K562 (cell line): ENCODE results near the gene PIK3AP1. TPM values are rescaled to one million over a fixed set of nuclear protein-coding genes. Genes with fewer than 3 reads are reported as not detected.

Experiments used
- ATF2 ChIP-seq: sonication (generic); formaldehyde crosslinking; IDR thresholded peaks from 2 replicates; pipeline ENCODE4 v1.8.1; 2022; ENCODE audit warnings: missing genetic modification reagents
- BACH1 ChIP-seq: fragments of 200-800 bp; sonication (Bioruptor generic); IDR thresholded peaks from 2 replicates; pipeline ENCODE4 v1.6.1; 2016; ENCODE audit warnings: missing genetic modification characterization, missing compliant biosample characterization
- BDP1 ChIP-seq: IDR thresholded peaks from 3 replicates; pipeline ENCODE4 v1.6.1; 2011; ENCODE audit not compliant: insufficient read length, insufficient read depth
- BHLHE40 ChIP-seq: IDR thresholded peaks from 2 replicates; pipeline ENCODE4 v1.6.1; 2011; ENCODE audit warnings: low read length, improper control_type of control experiment
- CREB3 ChIP-seq: fragments of 450-650 bp; conservative IDR thresholded peaks from 2 replicates; pipeline ENCODE4 v1.6.1; 2016; ENCODE audit warnings: missing genetic modification characterization, low read depth, mild to moderate bottlenecking, missing compliant biosample characterization, moderate library complexity
- CTCFL ChIP-seq: IDR thresholded peaks from 2 replicates; pipeline ENCODE4 v1.6.1; 2011; ENCODE audit warnings: borderline replicate concordance, low read depth, mild to moderate bottlenecking, moderate library complexity, low read length; ENCODE audit not compliant: insufficient read depth, poor library complexity, severe bottlenecking
- DACH1 ChIP-seq: fragments of 450-650 bp; IDR thresholded peaks from 2 replicates; pipeline ENCODE4 v1.6.1; 2018; ENCODE audit not compliant: partially characterized antibody
- ELK3 ChIP-seq: fragments of 450-650 bp; formaldehyde crosslinking; IDR thresholded peaks from 2 replicates; pipeline ENCODE4 v1.4.0; 2020; ENCODE audit warnings: mild to moderate bottlenecking
- FUS ChIP-seq: fragments of 200-400 bp; formaldehyde crosslinking; optimal IDR thresholded peaks from 2 replicates; pipeline ENCODE3; 2017; ENCODE audit warnings: low read depth, low read length
- KLF16 ChIP-seq: IDR thresholded peaks from 2 replicates; pipeline ENCODE4 v1.6.1; 2016; ENCODE audit warnings: antibody characterized with exemption
- MCM5 ChIP-seq: fragments of 450-650 bp; IDR thresholded peaks from 2 replicates; pipeline ENCODE4 v1.6.1; 2016; ENCODE audit warnings: low read depth
- OTX1 ChIP-seq: fragments of 450-650 bp; formaldehyde crosslinking; IDR thresholded peaks from 2 replicates; pipeline ENCODE4 v1.4.0; 2022; ENCODE audit warnings: mild to moderate bottlenecking
- POLR2G ChIP-seq: fragments of 200-400 bp; formaldehyde crosslinking; IDR thresholded peaks from 2 replicates; pipeline ENCODE4 v1.6.1; 2017; ENCODE audit warnings: low read depth, mild to moderate bottlenecking, antibody characterized with exemption, low read length, moderate library complexity
- RAD21 ChIP-seq, 2 experiments: fragments of 250-450 bp in 1 of 2; fragments of 450-650 bp in 1 of 2; sonication (Bioruptor Pico) in 1 of 2; formaldehyde crosslinking in 1 of 2; IDR thresholded peaks in 1 of 2; conservative IDR thresholded peaks in 1 of 2; 2 replicates each; pipeline versions ENCODE4 v1.4.0 to v1.8.0; 2020 to 2022; ENCODE audit warnings: mild to moderate bottlenecking in 2 of 2, moderate library complexity in 1 of 2
- SMAD4 ChIP-seq: fragments of 250-450 bp; sonication (Bioruptor Pico); conservative IDR thresholded peaks from 2 replicates; pipeline ENCODE4 v1.8.0; 2021; ENCODE audit warnings: inconsistent platforms, mild to moderate bottlenecking, moderate library complexity
- SMC3 ChIP-seq: conservative IDR thresholded peaks from 2 replicates; pipeline ENCODE4 v1.6.1; 2011; ENCODE audit warnings: low read depth, low read length, improper control_type of control experiment; ENCODE audit not compliant: insufficient read depth
- TFAP4 ChIP-seq: sonication (generic); formaldehyde crosslinking; IDR thresholded peaks from 2 replicates; pipeline ENCODE4 v1.8.0; 2022; ENCODE audit warnings: missing genetic modification reagents, mild to moderate bottlenecking, moderate library complexity, borderline replicate concordance
- ZNF23 ChIP-seq: fragments of 250-450 bp; sonication (Bioruptor Pico); IDR thresholded peaks from 2 replicates; pipeline ENCODE4 v1.4.0; 2020; ENCODE audit warnings: mild to moderate bottlenecking
- ZNF239 ChIP-seq: fragments of 250-450 bp; sonication (Bioruptor Pico); IDR thresholded peaks from 2 replicates; pipeline ENCODE4 v1.4.0; 2020; ENCODE audit warnings: mild to moderate bottlenecking
- ZNF830 ChIP-seq: fragments of 250-450 bp; sonication (Bioruptor Pico); IDR thresholded peaks from 2 replicates; pipeline ENCODE4 v1.5.0; 2021; ENCODE audit warnings: mild to moderate bottlenecking
- polyA plus RNA-seq, 8 experiments: library from polyadenylated mRNA; depleted of rRNA in 4 of 8; stranded (reverse) in 5 of 8; unstranded in 3 of 8; fragments of >200 nt; fragmentation: Nextera tagmentation in 2 of 8; fragmentation: Illumina TruSeq in 1 of 8; extraction: Ambion mirVana in 2 of 8; extraction: Trizol in 1 of 8; gene quantifications; 2 replicates each; pipeline versions ENCODE4 v1.2.1 to v1.2.3, GENCODE V29; 2011 to 2014; ENCODE audit warnings: inconsistent platforms in 1 of 8, missing spikeins in 1 of 8
- total RNA-seq, 7 experiments: library from RNA; depleted of rRNA in 6 of 7; stranded (reverse); fragments of >200 nt in 6 of 7; fragmentation: Illumina TruSeq in 2 of 7; extraction: Trizol in 2 of 7; gene quantifications; 2 replicates each; pipeline versions ENCODE4 v1.2.1 to v1.2.3, GENCODE V29; 2011 to 2021; ENCODE audit warnings: low replicate concordance in 1 of 7

Gene PIK3AP1
- total and polyA plus RNA-seq, 9 of the 15 experiments (the other 6 are each of a cell fraction or from before 2014, with no cell fraction given), result 0.20 to 2.4 (median 1.4) TPM

- no peak for TF ChIP-seq TFAP4
- no peak for TF ChIP-seq ZNF830 (CRISPR knock-in tag)
- peak; percentile 14; the same call in 1 of the 2 replicates for TF ChIP-seq BHLHE40
- no peak for TF ChIP-seq OTX1 (CRISPR knock-in tag)
- no peak for TF ChIP-seq FUS
- TF ChIP-seq RAD21 (CRISPR knock-in tag; conservative IDR thresholded peaks at IDR 0.05 in 1 of 2, IDR thresholded peaks at IDR 0.05 in 1 of 2), result peak; percentile 24 to 45; a peak in 3 of 4 replicates
- TF ChIP-seq ELK3, result no peak
- TF ChIP-seq BACH1, result no peak
- TF ChIP-seq CREB3 (tag), result no peak
- no peak for TF ChIP-seq MCM5
- TF ChIP-seq SMAD4 (CRISPR knock-in tag), result no peak
- TF ChIP-seq DACH1, result no peak
- TF ChIP-seq KLF16, result 0 out of 2 replicates have a peak, but pooled peaks have one; percentile 23
- no peak for TF ChIP-seq ZNF23 (CRISPR knock-in tag)
- TF ChIP-seq BDP1, result no peak
- TF ChIP-seq ATF2 (CRISPR knock-in tag), result no peak
- no peak for TF ChIP-seq POLR2G
- no peak for TF ChIP-seq ZNF239 (CRISPR knock-in tag)
- peak; percentile 3 for TF ChIP-seq CTCFL
- TF ChIP-seq SMC3, result peak; percentile 38; the same call in 1 of the 2 replicates
Measured at GRCh38 chr10:96765406-96766240, 45.3 kb upstream of the PIK3AP1 start (continued).
